Mesodermal cell (in vitro differentiated cells): ENCODE data around the gene STK16.

Experiments used
- H3K27ac ChIP-seq: 2 replicates; pipeline ENCODE4 v1.7.0; 2013; ENCODE audit warnings: mild to moderate bottlenecking, low read depth, low read length, moderate library complexity; ENCODE audit not compliant: severe bottlenecking
- H3K36me3 ChIP-seq: 2 replicates; pipeline ENCODE4 v1.7.1; 2013; ENCODE audit warnings: mild to moderate bottlenecking, low read length, moderate library complexity; ENCODE audit not compliant: control insufficient read depth, insufficient read depth
- H3K4me1 ChIP-seq: one replicate; pipeline ENCODE4 v1.7.1; 2013; ENCODE audit warnings: mild to moderate bottlenecking, low read length; ENCODE audit not compliant: insufficient read depth, control insufficient read depth, poor library complexity, severe bottlenecking
- H3K4me3 ChIP-seq: 2 replicates; pipeline ENCODE4 v1.7.0; 2013; ENCODE audit warnings: low read length, control low read depth, mild to moderate bottlenecking; ENCODE audit not compliant: insufficient read depth, poor library complexity, severe bottlenecking; ENCODE audit errors: extremely low read depth
- H3K9me3 ChIP-seq: 2 replicates; pipeline ENCODE4 v1.7.1; 2013; ENCODE audit warnings: mild to moderate bottlenecking, low read length, moderate library complexity; ENCODE audit not compliant: control insufficient read depth
- WGBS, 2 experiments: methylation state at CpG; one replicate each; pipeline ENCODE4 v1.1.5; 2013; ENCODE audit warnings: missing lambda C conversion rate in 2 of 2; ENCODE audit not compliant: insufficient coverage in 2 of 2; 5-methylcytosine and 5-hydroxymethylcytosine counted together

STK16 gene

DNA sequence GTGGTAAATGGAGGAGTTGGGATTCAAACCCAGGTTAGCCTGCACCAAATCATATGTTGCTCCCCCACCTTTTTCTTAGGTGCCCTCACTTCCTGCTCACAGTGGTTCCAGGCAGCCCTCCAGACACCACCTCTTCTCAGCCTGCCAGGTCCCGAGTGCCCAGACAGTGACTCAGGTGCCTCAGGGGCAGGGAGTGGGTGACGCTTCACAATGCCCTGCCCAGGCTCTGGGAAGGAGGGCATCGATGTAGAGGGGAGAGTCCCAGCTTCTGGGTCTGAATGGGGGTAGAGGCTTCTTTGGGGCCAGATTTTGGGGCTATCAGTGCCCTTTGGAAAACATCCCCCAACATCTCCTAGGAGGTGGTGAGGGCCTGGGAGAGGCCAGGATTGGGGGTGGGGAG, 28.7 kb downstream of the STK16 start:
- H3K4me1 ChIP-seq: peaks cover 38% of the 10 kb centered on the region
- WGBS, 2 experiments: no CpG with 5 or more reads among the region's 3 CpGs
- peak overlapping the region; percentile 94 for H3K27ac ChIP-seq
- H3K9me3 ChIP-seq: no peaks in the 10 kb centered on the region
- H3K36me3 ChIP-seq: no peaks in the 10 kb centered on the region
- H3K4me3 ChIP-seq: no peak overlapping the region

DNA sequence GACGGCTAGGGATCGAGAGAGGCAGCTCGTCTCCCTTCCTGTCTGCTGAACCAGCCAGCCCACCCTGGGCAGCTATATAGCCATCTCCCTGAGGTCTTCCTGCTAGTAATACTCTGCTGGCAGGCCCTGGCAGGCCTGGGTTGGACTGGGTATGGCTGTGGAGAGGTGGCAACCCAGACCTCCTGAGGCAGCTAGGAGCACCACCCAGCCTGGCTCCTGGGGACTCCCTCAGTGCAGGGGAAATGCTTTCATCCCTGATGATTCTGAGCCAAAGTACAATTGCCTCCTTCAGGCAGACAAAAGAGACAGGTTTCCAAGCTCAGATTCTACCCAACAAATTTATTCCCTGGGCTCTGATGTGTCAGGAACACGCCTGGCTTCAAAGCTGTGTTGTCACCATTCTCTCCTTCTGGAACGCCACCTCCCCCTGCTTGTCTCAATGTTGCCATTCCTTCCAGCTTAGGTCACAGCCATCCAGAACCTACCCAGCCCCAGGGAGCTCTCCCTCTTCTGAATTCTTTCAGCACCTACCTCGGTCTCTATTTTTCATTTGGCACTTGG, 29.2 kb downstream of the STK16 start:
- Histone ChIP-seq H3K4me1 (peaks cover 38% of the 10 kb centered on the region), H3K9me3 (no peaks in the 10 kb centered on the region), H3K36me3 (no peaks in the 10 kb centered on the region), H3K4me3 (no peak overlapping the region), H3K27ac (peak overlapping the region; percentile 94)
- 53 to 54% methylated on average over 5 of the region's 6 CpGs for WGBS, 2 experiments

DNA sequence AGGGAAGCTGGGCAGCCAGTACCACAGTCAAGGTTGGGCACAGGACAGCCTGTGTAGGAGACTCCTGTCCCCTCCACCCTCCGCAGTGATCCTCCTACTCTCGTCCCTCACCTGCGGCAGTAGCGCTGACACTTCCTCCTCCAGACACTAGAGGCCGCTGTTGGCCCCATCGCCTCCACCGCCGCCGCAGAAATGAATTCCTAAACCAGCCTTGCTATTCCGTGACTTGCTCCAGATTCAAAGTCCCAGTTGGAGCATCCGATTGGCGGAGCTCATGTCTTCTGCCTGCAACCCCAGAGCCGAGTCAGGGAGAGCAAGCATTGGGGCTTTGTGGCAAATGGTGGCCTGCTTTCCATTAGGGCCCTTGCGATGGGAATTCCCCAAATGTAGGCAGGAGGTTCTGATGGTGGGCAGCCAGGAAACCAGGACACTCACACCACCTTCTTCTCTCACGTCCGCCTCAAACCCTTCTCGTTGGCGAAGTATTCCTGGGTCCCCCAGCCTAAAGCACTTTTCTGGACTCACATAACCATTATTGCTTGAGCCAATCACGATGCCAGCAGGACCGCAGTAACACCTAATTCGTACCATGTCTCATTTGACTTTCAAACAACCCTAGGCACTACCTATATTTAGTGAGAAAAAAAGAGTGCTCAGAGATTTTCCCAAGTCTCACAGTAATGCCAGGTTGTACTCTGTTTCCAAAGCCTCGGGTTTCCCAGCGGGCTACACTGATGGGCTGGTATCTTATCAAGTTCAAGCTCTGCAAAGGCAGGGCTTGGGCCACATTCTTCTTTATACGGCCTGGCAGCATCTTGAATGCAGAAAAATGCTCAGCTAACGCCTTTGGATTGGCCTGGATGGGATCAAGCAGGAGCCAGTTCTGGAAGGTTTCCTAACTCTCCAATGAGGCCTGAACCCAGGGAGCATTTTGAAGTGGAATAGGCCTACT, 32.7 kb downstream of the STK16 start:
- no peaks in the 10 kb centered on the region for H3K9me3 ChIP-seq
- H3K4me1 ChIP-seq: peaks cover 45% of the 10 kb centered on the region
- WGBS, 2 experiments: 31 to 33% methylated on average over 24 to 25 of the region's 25 CpGs
- H3K27ac ChIP-seq: peak overlapping the region; percentile 98
- peak overlapping the region; percentile 59 for H3K4me3 ChIP-seq
- peaks cover 23% of the 10 kb centered on the region for H3K36me3 ChIP-seq

GRCh38 chr2:219278655-219279150, 33.4 kb downstream of the STK16 start:
- Histone ChIP-seq H3K27ac (peak overlapping the region; percentile 98), H3K4me1 (peaks cover 42% of the 10 kb centered on the region), H3K4me3 (peak overlapping the region; percentile 59), H3K9me3 (no peaks in the 10 kb centered on the region), H3K36me3 (peaks cover 29% of the 10 kb centered on the region)
- 12 to 13% methylated on average over 5 to 6 of the region's 9 CpGs for WGBS, 2 experiments

GRCh38 chr2:219279151-219279915, 34.1 kb downstream of the STK16 start, which contains the start of gene DNAJB2:
TSS of gene DNAJB2 (plus strand) at chr2:219279366. CDS start at chr2:219279834, 468 bp downstream.
- H3K36me3 ChIP-seq: peaks cover 36% of the 10 kb centered on the region
- WGBS, 2 experiments: 1% methylated on average over 42 to 45 of the region's 65 CpGs
- peaks cover 35% of the 10 kb centered on the region for H3K4me1 ChIP-seq
- no peaks in the 10 kb centered on the region for H3K9me3 ChIP-seq
- peak within 1 kb of the TSS; percentile 59 for H3K4me3 ChIP-seq
- peak within 1 kb of the TSS; percentile 98 for H3K27ac ChIP-seq

GRCh38 chr2:219279916-219280516, 34.7 kb downstream of the STK16 start:
- Histone ChIP-seq H3K36me3 (peaks cover 42% of the 10 kb centered on the region), H3K4me1 (peaks cover 36% of the 10 kb centered on the region), H3K27ac (peak overlapping the region; percentile 98), H3K4me3 (peak overlapping the region; percentile 59), H3K9me3 (no peaks in the 10 kb centered on the region)
- 69 to 78% methylated on average over 6 to 7 of the region's 12 CpGs for WGBS, 2 experiments

GRCh38 chr2:219280651-219281050, 35.4 kb downstream of the STK16 start:
- 80 to 96% methylated on average over 3 to 4 of the region's 4 CpGs for WGBS, 2 experiments
- peak overlapping the region; percentile 59 for H3K4me3 ChIP-seq
- peaks cover 31% of the 10 kb centered on the region for H3K4me1 ChIP-seq
- H3K9me3 ChIP-seq: no peaks in the 10 kb centered on the region
- H3K36me3 ChIP-seq: peaks cover 43% of the 10 kb centered on the region
- H3K27ac ChIP-seq: no peak overlapping the region

- H3K27ac ChIP-seq: no peak overlapping the region
- 67 to 81% methylated on average over 1 to 5 of the region's 8 CpGs for WGBS, 2 experiments
Observed at GRCh38 chr2:219281588-219281987, 36.3 kb downstream of the STK16 start.

GRCh38 chr2:219282375-219282774, 37.1 kb downstream of the STK16 start:
- 100% methylated on average over 2 to 3 of the region's 5 CpGs for WGBS, 2 experiments
- peaks cover 28% of the 10 kb centered on the region for H3K4me1 ChIP-seq

More at GRCh38 chr2:219281588-219281987, 36.3 kb downstream of the STK16 start:
- peaks cover 47% of the 10 kb centered on the region for H3K36me3 ChIP-seq
- H3K9me3 ChIP-seq: no peaks in the 10 kb centered on the region
- peaks cover 31% of the 10 kb centered on the region for H3K4me1 ChIP-seq
- no peak overlapping the region for H3K4me3 ChIP-seq

More at GRCh38 chr2:219282375-219282774, 37.1 kb downstream of the STK16 start:
- Histone ChIP-seq H3K36me3 (peaks cover 50% of the 10 kb centered on the region), H3K9me3 (no peaks in the 10 kb centered on the region), H3K4me3 (no peak overlapping the region), H3K27ac (no peak overlapping the region)
